Measurements from ENCODE around the gene PRR29.
"Not testable (repeated sequence)": the region's sequence is repeated elsewhere in the genome, so short reads cannot be mapped to it uniquely, and the experiment has no call there.

PRR29 gene

DNA sequence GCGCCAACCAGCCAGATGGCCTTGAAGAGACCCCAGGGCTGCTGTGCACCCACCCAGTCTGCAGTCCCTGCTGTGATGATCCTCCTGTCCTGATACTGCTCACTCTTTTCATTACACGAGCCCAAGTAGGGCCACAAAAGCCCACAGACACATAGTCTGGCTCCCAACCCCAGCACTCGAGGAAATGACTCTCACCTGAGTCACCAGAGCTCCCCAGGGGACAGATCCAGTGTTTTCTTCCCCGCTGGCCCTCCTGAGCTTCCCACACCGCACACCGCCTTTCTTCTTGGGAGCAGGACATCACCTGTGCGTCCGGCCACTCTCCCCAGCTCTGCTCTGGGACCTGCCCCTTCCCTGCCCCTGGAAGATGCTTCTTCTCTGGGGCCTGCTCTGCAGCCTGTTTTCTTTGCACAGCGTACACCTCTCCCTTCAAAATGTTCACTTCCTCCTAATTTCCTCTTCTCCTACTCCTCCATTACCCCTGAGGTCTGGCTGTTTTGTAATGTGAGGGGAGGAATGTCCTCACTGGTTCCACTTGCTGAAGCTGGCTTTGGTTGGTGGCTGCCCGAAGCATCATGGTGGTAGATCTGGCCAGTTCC is 23.5 kb upstream of the PRR29 start:
- DNase-seq (ENCODE audit: low spot score) = no peak

DNA sequence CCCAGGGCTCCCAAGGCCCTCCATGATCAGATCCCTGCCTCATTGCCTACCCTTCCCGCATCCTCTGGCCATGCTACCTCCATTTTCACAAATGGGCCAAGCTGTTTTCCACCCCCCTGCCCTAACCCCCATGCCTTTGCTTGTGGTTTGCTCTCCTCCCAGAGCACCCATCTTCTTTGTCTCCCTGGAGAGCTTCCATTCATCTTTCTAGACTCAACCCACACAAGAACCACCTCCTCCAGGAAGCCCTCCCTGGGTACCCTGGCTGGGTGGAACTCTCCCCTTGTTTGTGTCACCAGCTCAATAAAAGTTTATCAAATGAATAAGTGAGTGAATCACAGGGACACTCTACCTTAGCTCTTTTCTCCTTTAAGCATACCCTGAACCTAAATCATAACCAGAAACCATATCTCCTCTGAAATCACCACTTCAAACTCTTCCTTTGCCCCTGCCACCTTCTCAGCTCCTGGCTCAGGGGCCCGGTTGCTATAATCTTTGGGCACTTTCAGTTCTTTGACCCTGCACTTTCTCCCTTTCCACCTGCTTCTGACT is 22.5 kb upstream of the PRR29 start:
- no peak for DNase-seq (ENCODE audit: low spot score)

- DNase-seq (ENCODE audit: low spot score) = no peak
These were observed 21.4 kb upstream of the PRR29 start for GRCh38 chr17:63976702-63977101.

- no peak for DNase-seq (ENCODE audit: low spot score)
These were observed 19.6 kb upstream of the PRR29 start for GRCh38 chr17:63978272-63979200.

GRCh38 chr17:63982641-63983040 is 15.5 kb upstream of the PRR29 start:
- not testable (repeated sequence) for DNase-seq (ENCODE audit: low spot score)

GRCh38 chr17:63983320-63983719 is 14.8 kb upstream of the PRR29 start:
- DNase-seq (ENCODE audit: low spot score) = no peak

GRCh38 chr17:63984236-63984635 is 13.9 kb upstream of the PRR29 start:
- DNase-seq (ENCODE audit: low spot score) = no peak

DNA sequence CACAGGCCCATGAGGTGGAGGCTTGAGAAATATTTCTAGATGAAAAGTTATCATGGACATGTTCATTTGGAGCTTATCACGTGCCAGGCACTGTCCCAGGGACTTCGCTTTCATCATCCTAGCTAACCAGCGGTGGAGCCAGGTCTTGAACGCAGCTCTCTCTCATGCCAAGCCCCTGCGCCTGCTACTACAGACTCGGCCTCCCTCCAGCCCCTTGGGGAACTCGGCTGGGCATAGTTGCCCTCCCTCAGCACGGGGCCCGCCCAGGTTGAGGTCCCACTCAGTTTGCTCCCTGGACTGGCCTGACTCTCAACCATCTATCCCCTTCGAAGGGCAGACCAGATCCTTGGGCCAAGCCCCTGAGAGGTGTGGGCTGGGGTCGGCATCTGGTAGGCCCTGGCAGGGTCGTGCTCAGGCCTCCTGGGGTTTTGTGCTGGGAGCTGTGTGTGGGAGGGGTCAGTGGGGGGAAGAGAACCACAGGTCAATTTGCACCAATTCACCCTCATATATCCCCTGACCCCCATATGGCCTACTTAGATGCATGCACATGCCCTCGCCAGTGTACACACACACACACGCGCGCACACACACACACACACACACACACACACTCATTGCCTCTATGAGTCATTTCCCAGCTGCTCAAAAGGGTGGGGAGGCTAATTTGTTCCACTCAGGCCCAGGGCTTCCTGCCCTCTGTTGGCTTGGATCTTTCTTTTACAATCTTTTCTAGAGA is 13.3 kb upstream of the PRR29 start:
- DNase-seq (ENCODE audit: low spot score) = peak; percentile 80

- DNase-seq (ENCODE audit: low spot score) = no peak
These were observed 12.6 kb upstream of the PRR29 start for GRCh38 chr17:63985387-63986140.

GRCh38 chr17:63986821-63987220 is 11.3 kb upstream of the PRR29 start:
- no peak for DNase-seq (ENCODE audit: low spot score)

- no peak for DNase-seq (ENCODE audit: low spot score)
These were observed 10.7 kb upstream of the PRR29 start for GRCh38 chr17:63987221-63988126.

- no peak for DNase-seq (ENCODE audit: low spot score)
These were observed 10.0 kb upstream of the PRR29 start for GRCh38 chr17:63988127-63988478.

GRCh38 chr17:63988741-63989621 is 9.2 kb upstream of the PRR29 start:
- DNase-seq (ENCODE audit: low spot score) = no peak

DNA sequence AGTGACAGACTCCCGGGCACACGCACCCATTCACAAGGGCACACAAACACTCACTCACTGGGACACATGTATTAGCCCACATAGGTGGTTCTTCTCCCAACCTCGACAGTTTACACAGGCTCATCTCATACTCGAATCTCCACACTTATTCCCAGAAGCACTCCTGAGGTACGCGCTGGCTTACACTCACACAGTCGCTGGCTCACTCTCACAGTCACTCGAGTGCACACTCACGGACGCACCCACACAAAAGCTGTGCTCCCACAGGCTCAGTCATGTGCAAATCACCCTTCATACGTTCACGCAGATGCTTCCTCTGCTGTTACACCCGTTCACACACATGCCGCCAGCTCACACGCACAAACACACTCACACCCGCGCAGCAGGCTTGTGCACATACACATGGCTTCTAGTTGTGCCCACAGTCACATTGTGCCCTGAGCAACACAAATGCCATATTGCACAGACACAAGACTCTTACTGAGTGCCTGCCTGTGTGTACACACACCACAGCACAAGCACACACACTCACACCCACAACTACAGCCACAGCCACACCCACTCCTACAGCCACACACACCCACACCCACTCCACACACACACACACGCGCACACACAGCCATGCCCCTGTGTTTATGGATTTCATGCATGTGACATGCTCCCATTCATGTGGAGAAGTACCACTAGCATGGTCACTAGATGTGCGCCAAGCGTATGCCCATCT is 8.4 kb upstream of the PRR29 start:
- no peak for DNase-seq (ENCODE audit: low spot score)

DNA sequence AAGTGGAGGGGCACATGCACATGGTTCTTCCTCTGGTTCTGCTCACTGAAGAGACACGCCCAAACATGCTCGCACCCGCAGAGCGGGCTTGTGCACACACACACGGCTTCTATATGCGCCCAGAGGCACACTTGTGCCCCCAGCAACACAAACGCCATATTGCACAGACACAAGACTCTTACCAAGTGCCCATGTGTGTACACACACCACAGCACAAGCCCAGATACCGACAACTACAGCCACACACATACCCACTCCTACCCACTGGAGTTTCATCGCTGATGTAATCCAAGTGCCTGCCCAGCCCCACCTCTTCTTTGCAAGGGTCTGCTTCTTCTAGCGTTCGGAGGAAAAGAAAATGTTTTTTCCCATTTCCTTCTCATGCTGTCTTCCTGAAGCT is 6.5 kb upstream of the PRR29 start:
- DNase-seq (ENCODE audit: low spot score) = no peak

- peak; percentile 21 for DNase-seq (ENCODE audit: low spot score)
These were observed 4.7 kb upstream of the PRR29 start for GRCh38 chr17:63993368-63993985.

DNA sequence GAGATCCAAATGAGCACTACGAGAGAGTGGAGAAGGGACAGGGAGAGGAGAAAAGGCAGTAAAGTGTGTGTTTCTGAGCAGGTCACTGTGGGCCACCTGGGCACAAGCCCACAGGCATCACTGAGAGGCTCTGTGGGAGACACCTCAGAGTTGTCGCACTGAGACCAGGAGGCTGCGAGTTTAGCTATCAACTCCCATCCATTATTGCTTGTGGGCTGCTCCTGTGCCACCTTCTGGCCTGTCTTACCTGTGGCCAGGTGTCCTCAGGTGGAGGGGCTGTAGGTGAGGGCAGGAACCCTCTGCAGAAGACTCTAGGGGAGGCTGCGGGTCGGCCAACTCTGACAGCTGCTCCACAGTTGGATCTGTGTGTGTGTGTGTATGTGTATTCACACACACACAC is 2.5 kb upstream of the PRR29 start:
- no peak for DNase-seq (ENCODE audit: low spot score)

DNA sequence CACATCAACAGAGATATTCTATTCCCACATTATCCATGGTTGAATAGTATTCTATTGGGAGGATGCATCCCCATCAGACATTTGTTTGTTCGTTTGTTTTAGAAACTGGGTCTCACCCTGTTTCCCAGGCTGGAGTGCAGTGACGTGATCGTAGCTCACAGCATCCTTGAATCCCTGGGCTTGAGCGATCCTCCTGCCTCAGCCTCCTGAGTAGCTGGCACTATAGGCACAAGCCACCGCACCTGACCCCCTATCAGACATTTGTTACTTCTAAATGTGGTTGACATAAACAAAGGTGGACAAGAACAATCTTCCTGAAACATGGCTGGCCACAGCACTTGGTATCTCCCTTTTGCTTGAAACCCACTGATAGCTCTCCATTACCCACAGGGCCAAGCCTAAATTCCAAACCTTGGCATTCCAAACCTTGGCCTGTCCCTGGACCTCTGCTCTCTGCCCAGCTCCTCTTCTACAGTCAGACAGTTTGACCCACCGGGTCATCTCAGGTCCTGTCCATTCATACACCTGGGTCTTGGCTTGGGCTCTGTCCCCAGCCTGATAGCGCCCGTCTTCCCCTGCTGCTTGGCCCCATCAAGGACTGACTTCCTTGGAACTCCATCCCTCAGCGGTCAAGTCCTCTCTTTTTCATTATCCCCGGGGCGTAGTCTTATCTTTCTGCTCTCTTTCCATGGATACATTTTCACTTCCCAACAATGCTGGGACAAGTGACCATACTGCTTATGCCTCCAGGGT is 1.5 kb upstream of the PRR29 start:
- DNase-seq (ENCODE audit: low spot score) = no peak

Measured in CD4-positive, alpha-beta T cell treated with Interleukin-6 at 100 ng/mL for 8 hours (primary cell).